HG02884 (cell line): ENCODE data around the gene HOXA3.

Experiments used
- ATAC-seq: cut with Tn5 transposase; IDR thresholded peaks from one replicate; pipeline ENCODE4 v1.9.1; 2021; ENCODE audit warnings: mild to moderate bottlenecking, moderate library complexity; ENCODE audit not compliant: unreplicated experiment

The HOXA3 gene

DNA sequence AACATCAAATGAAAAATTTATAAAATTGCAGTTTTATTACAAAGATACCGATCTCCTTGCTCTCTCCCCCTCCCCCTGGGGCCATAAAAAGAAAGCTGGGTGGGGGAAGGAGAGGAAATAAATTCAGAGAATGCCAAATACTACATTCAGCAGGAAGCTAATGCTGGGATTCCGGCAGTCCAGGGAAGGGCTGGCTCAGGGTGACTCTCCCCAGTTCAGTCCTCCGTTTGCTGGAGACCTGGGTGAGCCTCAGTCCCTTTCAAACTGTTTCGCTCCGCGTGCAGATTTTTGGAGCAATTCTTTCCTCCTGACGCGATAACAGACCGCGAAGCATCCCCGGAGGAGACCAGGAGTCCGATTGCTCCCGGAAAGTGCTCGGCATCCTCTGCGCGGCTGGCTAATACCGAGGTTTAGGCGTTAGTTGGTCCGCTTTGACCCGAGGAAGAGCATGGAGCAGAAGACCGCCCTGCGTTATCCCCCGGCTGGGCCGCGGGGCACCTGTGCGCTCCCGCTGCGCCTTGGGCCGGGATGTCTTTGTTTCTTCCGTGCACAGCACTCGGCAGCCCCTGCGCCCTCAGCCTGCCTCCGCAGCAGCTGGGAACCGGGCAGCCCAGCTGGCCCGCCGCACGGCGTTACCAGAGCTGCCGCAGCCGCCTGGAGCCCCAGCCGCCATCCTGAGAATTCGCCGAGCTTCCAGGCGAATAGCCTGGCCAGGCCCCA is 46.0 kb downstream of the HOXA3 start:
- ATAC-seq = no peak

DNA sequence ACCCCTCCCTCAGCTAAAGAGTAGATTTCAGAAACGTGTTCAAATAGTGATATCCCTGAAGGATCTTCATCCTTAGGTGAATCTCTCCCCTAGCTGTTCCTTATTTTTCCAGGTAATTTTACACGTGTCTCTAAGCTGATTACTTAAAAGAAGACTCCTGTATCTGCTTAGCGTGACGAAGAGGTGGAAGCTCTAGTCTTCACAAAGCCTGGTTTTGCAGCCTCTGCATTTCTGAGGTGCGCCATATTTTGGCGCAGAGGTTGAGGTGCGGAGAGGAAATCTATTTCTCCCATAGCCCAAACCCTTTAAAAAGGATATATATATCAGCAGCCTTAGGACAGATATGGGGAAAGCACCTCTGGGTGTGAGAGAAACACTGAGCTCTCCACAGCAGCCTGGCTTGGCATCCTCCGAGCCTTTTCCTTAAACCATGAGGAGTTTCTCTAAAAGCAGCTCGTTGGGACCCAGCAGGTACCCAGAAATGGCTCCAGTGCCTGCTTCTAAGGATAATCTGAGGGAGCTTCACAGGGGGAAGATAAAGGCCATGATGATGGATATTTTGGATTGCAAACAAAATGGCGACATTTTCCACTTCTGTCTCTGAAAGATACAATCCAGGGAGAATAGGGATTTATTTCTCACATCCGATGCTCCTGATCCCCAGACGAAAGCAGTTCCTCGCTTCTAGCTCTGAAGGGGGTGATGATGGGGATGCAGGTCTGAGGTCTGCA is 46.9 kb downstream of the HOXA3 start:
- no peak for ATAC-seq

DNA sequence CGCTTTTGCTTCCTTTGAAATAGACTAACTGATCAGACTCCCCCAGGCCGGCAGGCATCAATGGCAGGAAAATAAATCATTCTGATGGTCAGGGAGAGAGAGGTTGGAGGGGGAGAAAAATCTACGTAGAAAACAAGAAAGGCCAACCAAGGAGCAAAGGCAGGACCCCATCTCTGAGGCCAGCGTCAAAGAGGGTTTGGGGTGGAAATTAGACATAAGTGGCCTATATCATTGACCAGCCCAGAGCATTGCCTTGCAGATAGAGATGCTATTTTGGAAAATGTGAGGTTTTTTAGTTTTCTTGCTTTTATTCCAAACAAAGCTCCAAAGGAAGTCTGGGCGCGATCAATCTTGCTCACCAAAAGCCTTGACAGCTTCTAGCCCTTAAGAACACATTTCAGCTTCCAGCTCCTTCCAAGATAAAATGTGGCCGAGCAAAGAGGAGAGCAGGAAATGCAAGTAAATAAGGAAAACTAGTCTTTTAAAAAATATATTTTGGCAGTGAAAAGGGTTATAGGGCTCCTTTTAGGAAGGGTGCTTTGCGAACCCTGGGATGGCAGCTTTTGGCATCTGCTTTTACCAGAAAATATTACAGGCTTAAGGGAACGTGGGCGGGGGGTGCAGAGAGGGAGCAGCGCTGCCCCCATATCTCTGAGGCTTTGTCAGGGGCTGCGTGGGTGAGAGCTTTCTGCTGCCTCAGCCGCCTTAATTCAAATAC is 47.9 kb downstream of the HOXA3 start:
- no peak for ATAC-seq

GRCh38 chr7:27103489-27104226 is 48.7 kb downstream of the HOXA3 start:
- ATAC-seq = no peak

- no peak for ATAC-seq
These were observed 49.6 kb downstream of the HOXA3 start, which contains the start of gene HOXA2 for GRCh38 chr7:27102581-27103442. HOXA2 (minus strand) TSS chr7:27102683; CDS start chr7:27102500, 183 bp downstream.

- ATAC-seq = no peak
These were observed 50.3 kb downstream of the HOXA3 start for GRCh38 chr7:27101957-27102580.

DNA sequence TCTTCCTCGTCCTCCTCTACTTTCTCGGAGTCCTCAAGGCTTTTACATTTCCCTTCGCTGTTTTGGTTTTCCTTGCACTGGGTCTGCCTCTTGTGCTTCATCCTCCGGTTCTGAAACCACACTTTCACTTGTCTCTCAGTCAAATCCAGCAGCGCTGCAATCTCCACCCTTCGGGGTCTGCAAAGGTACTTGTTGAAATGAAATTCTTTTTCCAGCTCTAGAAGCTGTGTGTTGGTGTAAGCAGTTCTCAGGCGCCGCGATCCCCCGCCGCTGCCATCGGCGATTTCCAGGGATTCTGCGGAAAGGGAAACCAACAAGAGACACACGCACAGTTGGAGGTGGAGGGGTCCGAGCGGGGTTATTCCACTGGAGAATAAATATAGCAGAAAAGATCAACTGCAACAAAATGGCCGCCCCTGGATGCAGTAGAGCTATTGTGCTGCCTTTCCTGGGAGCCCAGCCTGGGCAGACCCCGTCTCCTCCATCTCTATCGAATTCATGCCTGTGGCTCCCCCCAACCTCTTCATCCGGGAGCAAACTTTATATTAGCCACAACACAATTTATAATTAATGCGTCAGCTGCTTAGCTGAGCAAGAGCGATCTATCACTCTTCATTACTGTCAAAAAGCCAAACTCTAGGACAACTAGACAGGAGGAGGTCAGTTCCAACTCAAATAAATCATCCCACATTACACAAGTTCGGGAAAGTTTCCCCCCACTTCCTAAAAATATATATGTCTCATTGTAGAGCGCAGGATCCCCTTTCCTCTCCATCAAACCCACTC is 51.0 kb downstream of the HOXA3 start:
- no peak for ATAC-seq

DNA sequence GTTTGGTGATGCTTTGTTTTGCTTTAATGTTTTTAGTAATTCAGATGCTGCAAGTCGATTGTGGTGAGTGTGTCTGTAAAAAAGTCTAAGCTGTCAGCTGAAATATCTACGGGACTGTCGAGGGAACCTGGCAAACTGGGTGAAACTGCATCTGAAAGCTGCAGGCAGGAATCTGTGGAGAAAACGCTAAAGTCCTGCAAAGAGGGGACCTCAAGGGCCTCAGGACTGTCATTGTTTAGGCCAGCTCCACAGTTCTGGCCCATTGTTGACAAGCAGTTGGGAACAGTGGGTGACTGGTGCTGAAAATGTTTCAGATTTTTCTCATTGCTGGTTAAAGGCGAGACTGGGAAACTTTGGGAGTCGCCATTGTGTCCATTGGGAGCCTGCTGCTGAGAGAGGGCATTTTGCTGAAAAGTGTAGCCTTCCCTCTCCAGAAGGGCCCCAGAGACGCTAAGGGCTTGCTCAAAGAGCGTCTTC is 51.7 kb downstream of the HOXA3 start:
- ATAC-seq = no peak

DNA sequence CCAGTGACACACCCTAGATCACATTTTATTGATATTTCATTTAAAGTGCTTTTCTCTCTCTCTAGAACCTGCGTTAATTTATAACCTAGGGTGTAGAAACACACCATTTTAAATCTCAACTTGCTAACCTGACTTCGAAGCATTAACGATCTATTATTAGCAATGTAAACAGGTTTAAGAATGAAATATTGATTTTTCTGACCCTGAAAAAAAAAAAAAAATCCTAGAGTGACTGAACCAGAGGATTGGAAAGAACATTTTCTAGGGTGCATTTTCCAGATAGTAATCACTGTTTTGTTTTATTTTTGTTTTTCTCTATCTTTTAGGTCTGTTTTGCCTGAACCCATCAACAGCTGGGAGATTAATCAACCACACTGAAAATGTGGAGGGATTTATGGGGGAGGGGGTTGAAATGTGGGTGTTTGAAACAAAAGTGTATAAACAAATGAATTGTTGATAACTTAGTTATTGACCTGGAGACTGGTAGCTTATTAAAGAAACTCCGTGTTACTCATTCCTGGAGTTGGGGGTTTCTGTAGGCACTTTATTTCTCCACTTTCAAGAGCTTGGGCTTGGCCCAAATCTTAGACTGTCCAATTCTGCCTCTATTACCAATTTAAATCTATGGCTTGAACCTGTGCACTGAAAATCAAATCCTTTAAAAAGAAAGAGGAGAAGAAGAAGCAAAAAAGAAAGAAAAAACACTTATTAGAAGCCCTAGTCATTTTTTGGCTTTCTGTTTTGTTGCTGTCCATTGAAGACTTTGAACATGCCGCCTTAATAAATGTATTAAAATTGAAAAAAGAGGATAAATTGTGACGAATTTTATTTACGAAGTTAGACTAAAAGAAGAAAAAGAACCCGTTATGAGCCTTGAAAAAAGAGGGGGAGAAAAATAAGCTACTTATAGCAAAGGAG is 52.7 kb downstream of the HOXA3 start:
- no peak for ATAC-seq

DNA sequence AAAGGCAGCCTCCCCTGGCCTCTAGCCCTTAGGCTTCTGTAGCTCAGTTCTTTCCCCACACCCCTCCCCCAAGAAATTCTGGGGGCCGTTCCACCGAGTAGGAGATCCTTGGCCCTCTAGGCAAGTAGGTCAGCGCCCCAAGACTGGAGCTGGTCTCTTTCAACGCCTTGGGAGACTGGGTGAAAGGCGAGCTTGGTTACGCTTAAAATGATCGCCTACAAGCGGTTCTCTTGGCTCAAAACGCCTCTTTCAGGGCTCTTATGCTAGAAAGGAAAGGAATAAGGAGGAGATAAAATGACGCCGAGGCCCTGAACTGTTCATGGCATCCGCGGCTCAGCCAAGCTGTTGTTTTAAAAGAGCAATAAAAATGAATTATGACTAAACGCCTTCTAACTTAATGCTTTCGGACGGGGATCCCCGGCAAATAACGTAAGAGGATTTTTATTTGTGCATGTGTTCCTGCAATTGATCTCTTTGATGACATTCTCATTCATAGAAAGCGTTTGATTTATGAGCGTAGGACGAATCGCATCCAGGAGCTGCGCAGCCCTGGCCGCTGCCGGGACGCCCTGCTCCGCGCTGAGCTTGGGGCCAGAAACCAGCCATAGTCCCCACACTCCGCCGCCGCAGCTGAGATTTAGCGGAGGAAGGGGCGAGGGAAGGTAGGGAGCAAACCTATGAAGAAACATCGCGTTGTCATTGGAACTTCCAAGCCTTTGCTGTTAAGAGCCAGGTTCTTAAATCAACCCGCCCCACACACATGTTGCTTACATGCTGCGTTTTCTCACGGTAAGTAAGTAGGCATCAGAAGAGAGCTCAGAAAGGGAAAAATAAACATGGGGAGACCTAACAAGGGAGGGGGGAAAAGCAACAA is 53.6 kb downstream of the HOXA3 start:
- ATAC-seq = no peak

- ATAC-seq = no peak
These were observed 54.5 kb downstream of the HOXA3 start for GRCh38 chr7:27097686-27098577.

- ATAC-seq = no peak
These were observed 55.4 kb downstream of the HOXA3 start for GRCh38 chr7:27096768-27097514.

GRCh38 chr7:27095897-27096767 is 56.3 kb downstream of the HOXA3 start, which contains the start of gene HOXA1:
HOXA1 (minus strand) TSS chr7:27096000; CDS start chr7:27095912, 88 bp downstream.
- ATAC-seq = peak; percentile 90
